HCT116 (cell line): ENCODE results near the gene TTF1. TPM values are rescaled to one million over a fixed set of nuclear protein-coding genes. Genes with fewer than 3 reads are reported as not detected.

Source experiments
- ATAC-seq: fragments of 200-7000 bp; cut with Tn5 transposase; 2 replicates; pipeline ENCODE4 v1.9.1; 2020; ENCODE audit warnings: mild to moderate bottlenecking, moderate library complexity
- BruUV-seq: library from RNA; stranded (reverse); fragments of 400-500 nt; replicated peaks from 2 replicates; lab custom pipeline; 2021; lab: Mats Ljungman, UMichigan
- CTCF ChIA-PET: fragments of 300-600 bp; sonication (Branson Sonifier 250); formaldehyde crosslinking; loops from one replicate; lab custom pipeline; 2021; ENCODE audit warnings: antibody characterized with exemption; lab: Charles Lee
- POLR2A ChIA-PET: fragments of 300-600, 350-600 bp; sonication (Branson Sonifier 250); formaldehyde crosslinking; loops from one replicate; lab custom pipeline; 2021; ENCODE audit warnings: antibody characterized with exemption; lab: Charles Lee
- RAD21 ChIA-PET, 2 experiments: fragments of 300-600 bp; sonication (Branson Sonifier 250); formaldehyde crosslinking; loops; one replicate each; lab custom pipeline; 2023; ENCODE audit warnings: low total read pairs in 2 of 2; ENCODE audit not compliant: uncharacterized antibody in 2 of 2, unreplicated experiment in 2 of 2, low non-redundant PET in 1 of 2; lab: Charles Lee
- DNase-seq: peaks from one replicate; pipeline ENCODE4 v3.0.0-alpha.2; 2010; ENCODE audit warnings: low read depth, low spot score
- H2AFZ ChIP-seq: fragments of 200-600 bp; shearing (Covaris generic), sonication (generic); 2 replicates; pipeline ENCODE4 v1.6.1; 2017; ENCODE audit warnings: low read depth, mixed run types, mixed read lengths, antibody characterized with exemption, low read length; ENCODE audit not compliant: poor library complexity, severe bottlenecking
- H3K27ac ChIP-seq: 2 replicates; pipeline ENCODE4 v1.5.1; 2012; ENCODE audit warnings: low read depth, low read length
- H3K27me3 ChIP-seq: fragments of 200-600 bp; sonication (generic); 2 replicates; pipeline ENCODE4 v1.6.1; 2016; ENCODE audit warnings: mixed run types, low read length, mixed read lengths; ENCODE audit not compliant: insufficient read depth
- H3K36me3 ChIP-seq, 2 experiments: fragments of 200-500 bp in 1 of 2; fragments of 200-600 bp in 1 of 2; sonication (Bioruptor generic) in 1 of 2; sonication (generic) in 1 of 2; 2 replicates each; pipeline versions ENCODE4 v1.5.1 to v1.6.1; 2014 to 2016; ENCODE audit warnings: low read length in 2 of 2, inconsistent platforms in 1 of 2, mixed read lengths in 1 of 2, mixed run types in 1 of 2; ENCODE audit not compliant: insufficient read depth in 2 of 2, control insufficient read depth in 1 of 2
- H3K4me1 ChIP-seq, 2 experiments: fragments of 200-600 bp in 1 of 2; sonication (generic) in 1 of 2; 2 replicates each; pipeline versions ENCODE4 v1.5.1 to v1.6.1; 2012 to 2017; ENCODE audit warnings: low read length in 2 of 2, inconsistent platforms in 1 of 2, mild to moderate bottlenecking in 1 of 2, mixed read lengths in 1 of 2, mixed run types in 1 of 2, moderate library complexity in 1 of 2; ENCODE audit not compliant: insufficient read depth in 2 of 2, control insufficient read depth in 1 of 2
- H3K4me2 ChIP-seq: fragments of 200-600 bp; sonication (generic); 2 replicates; pipeline ENCODE4 v1.6.1; 2017; ENCODE audit warnings: mixed run types, low read length, mixed read lengths
- H3K4me3 ChIP-seq, 2 experiments: fragments of 200-600 bp in 1 of 2; sonication (generic) in 1 of 2; replicated peaks in 1 of 2; 2 replicates each; pipeline ENCODE4 v1.5.1; 2011 to 2016; ENCODE audit warnings: low read length in 2 of 2, control low read depth in 1 of 2, low read depth in 1 of 2, mild to moderate bottlenecking in 1 of 2, mixed read lengths in 1 of 2, mixed run types in 1 of 2
- H3K79me2 ChIP-seq: fragments of 200-600 bp; sonication (generic); 2 replicates; pipeline ENCODE4 v1.6.1; 2017; ENCODE audit warnings: mild to moderate bottlenecking, mixed run types, low read length, moderate library complexity, mixed read lengths; ENCODE audit not compliant: insufficient read depth
- H3K9ac ChIP-seq: fragments of 200-600 bp; sonication (generic); 2 replicates; pipeline ENCODE4 v1.6.1; 2016; ENCODE audit warnings: low read length, mixed read lengths
- H3K9me2 ChIP-seq: fragments of 200-600 bp; sonication (generic), shearing (Covaris generic); 2 replicates; pipeline ENCODE4 v1.6.1; 2017; ENCODE audit warnings: mixed run types, mild to moderate bottlenecking, moderate library complexity; ENCODE audit not compliant: insufficient read depth
- H3K9me3 ChIP-seq, 2 experiments: fragments of 200-500 bp in 1 of 2; fragments of 200-600 bp in 1 of 2; sonication (Bioruptor generic) in 1 of 2; sonication (generic) in 1 of 2; 2 replicates each; pipeline ENCODE4 v1.6.1; 2014 to 2017; ENCODE audit warnings: low read length in 2 of 2, mixed read lengths in 2 of 2, inconsistent platforms in 1 of 2, low read depth in 1 of 2, mild to moderate bottlenecking in 1 of 2, mixed run types in 1 of 2, moderate library complexity in 1 of 2; ENCODE audit not compliant: control insufficient read depth in 1 of 2, insufficient read depth in 1 of 2
- H4K20me1 ChIP-seq: fragments of 200-600 bp; sonication (generic), shearing (Covaris generic); 2 replicates; pipeline ENCODE4 v1.6.1; 2017; ENCODE audit warnings: mixed run types, mild to moderate bottlenecking, moderate library complexity; ENCODE audit not compliant: insufficient read depth
- EGR1 ChIP-seq: IDR thresholded peaks from 2 replicates; pipeline ENCODE4 v1.6.1; 2012; ENCODE audit warnings: low read depth
- EZH2 ChIP-seq: fragments of 200-600 bp; sonication (generic); IDR thresholded peaks from 2 replicates; pipeline ENCODE4 v1.6.1; 2017; ENCODE audit warnings: antibody characterized with exemption, mixed run types
- EZH2phosphoT487 ChIP-seq: fragments of 200-600 bp; IDR thresholded peaks from 2 replicates; pipeline ENCODE4 v1.6.1; 2018; ENCODE audit warnings: antibody characterized with exemption, borderline replicate concordance
- FOSL1 ChIP-seq: IDR thresholded peaks from 2 replicates; pipeline ENCODE4 v1.6.1; 2012; ENCODE audit warnings: low read depth
- JUND ChIP-seq: IDR thresholded peaks from 2 replicates; pipeline ENCODE4 v1.6.1; 2012
- POLR2A ChIP-seq: IDR thresholded peaks from 2 replicates; pipeline ENCODE4 v1.7.0; 2011; ENCODE audit warnings: borderline replicate concordance; ENCODE audit not compliant: insufficient read depth, insufficient read length; ENCODE audit errors: extremely low read depth
- RAD21 ChIP-seq: IDR thresholded peaks from 2 replicates; pipeline ENCODE4 v1.6.1; 2012; ENCODE audit warnings: low read depth, mild to moderate bottlenecking
- TCF7L2 ChIP-seq: IDR thresholded peaks from 2 replicates; pipeline ENCODE4 v1.7.0; 2011; ENCODE audit warnings: borderline replicate concordance, inconsistent platforms; ENCODE audit not compliant: insufficient read depth, insufficient read length; ENCODE audit errors: extremely low read depth
- ZFX ChIP-seq: fragments of 450-650 bp; IDR thresholded peaks from 2 replicates; pipeline ENCODE4 v1.6.1; 2017
- ZNF274 ChIP-seq: fragments of 200-500 bp; sonication (Bioruptor generic); IDR thresholded peaks from 2 replicates; pipeline ENCODE4 v1.6.1; 2014; ENCODE audit warnings: mild to moderate bottlenecking, low read depth, low read length, inconsistent platforms
- intact Hi-C: fragments of 100-400 bp; cut with micrococcal nuclease; formaldehyde crosslinking; loops from 2 replicates; pipeline ENCODE4 v1.10.0; 2022
- total RNA-seq: library from RNA; stranded (reverse); gene quantifications from one replicate; pipeline ENCODE4 v1.2.1, GENCODE V29; 2021; ENCODE audit not compliant: unreplicated experiment
- TF ChIP-seq, protein P1 (sequence below): IDR thresholded peaks from 2 replicates; pipeline ENCODE4 v1.6.1; 2012
- TF ChIP-seq, protein P2 (sequence below): IDR thresholded peaks from 2 replicates; pipeline ENCODE4 v1.6.1; 2012
- TF ChIP-seq, protein P3 (sequence below): IDR thresholded peaks from 2 replicates; pipeline ENCODE4 v1.6.1; 2011; ENCODE audit warnings: mild to moderate bottlenecking, low read length, moderate library complexity; ENCODE audit not compliant: insufficient replicate concordance; ENCODE audit errors: extremely low read depth
- TF ChIP-seq, protein P4 (sequence below), 3 experiments: fragments of 200-600 bp in 1 of 3; sonication (generic) in 1 of 3; IDR thresholded peaks in 2 of 3; conservative IDR thresholded peaks in 1 of 3; 2 replicates each; pipeline ENCODE4 v1.5.1; 2012 to 2017; ENCODE audit warnings: low read depth in 2 of 3, low read length in 2 of 3, antibody characterized with exemption in 1 of 3, borderline replicate concordance in 1 of 3, control low read depth in 1 of 3, mild to moderate bottlenecking in 1 of 3, mixed read lengths in 1 of 3, mixed run types in 1 of 3, moderate library complexity in 1 of 3; ENCODE audit not compliant: insufficient read depth in 1 of 3

Gene TTF1
- total RNA-seq, 1 experiment from 2014 or later: 14.5 TPM

DNA sequence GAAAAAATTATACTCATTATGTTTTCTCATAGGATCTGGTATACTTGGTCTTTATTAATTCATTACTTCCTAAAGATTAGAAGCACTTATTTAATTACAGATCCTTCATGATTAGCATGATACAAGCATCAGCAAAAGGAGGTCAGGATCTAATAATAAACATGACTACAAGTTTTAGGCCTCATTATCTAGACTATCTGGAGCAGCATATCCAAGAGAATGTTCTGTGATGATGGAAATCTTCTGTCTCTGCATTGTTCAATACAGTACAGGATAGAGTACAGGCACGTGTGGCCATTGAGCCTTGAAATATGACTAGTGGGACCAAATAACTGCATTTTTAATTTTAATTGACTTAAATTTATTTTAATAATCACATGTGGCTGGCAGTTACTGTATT lies 73.1 kb downstream of the TTF1 start (continued):
- TF ChIP-seq, protein P1, sequence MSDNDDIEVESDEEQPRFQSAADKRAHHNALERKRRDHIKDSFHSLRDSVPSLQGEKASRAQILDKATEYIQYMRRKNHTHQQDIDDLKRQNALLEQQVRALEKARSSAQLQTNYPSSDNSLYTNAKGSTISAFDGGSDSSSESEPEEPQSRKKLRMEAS: no peak
- TF ChIP-seq JUND (no peak), ZNF274 (no peak)

DNA sequence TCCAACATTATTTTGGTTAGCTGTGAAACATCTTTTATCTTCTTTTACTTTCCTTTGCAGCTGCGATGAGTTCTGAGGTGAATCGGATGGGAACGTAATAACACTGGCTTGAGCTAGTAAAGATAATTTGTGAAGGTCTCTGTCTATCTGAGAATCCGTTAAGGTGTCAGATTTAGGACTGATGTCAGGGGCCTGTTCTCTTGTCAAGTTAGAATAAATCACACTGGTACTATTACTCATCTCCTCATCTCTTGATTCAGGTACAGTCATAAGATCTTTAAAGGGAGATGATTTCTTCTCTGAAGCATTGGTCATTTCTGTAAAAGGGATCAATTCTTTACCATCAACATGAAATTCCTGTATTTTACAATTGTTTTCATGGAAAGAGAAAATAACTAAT lies 78.1 kb downstream of the TTF1 start:
- H3K27ac ChIP-seq: no peak overlapping the region
- RAD21 ChIA-PET: no interaction called here
- H2AFZ ChIP-seq: no peak overlapping the region
- H4K20me1 ChIP-seq: no peaks in the 10 kb centered on the region
- POLR2A ChIA-PET: no interaction called here
- TF ChIP-seq EGR1 (no peak), ZNF274 (no peak), RAD21 (no peak), ZFX (no peak), EZH2 (no peak)
- TF ChIP-seq, protein P1: no peak
- TF ChIP-seq, protein P2, sequence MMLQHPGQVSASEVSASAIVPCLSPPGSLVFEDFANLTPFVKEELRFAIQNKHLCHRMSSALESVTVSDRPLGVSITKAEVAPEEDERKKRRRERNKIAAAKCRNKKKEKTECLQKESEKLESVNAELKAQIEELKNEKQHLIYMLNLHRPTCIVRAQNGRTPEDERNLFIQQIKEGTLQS: no peak
- H3K9me3 ChIP-seq: no peaks in the 10 kb centered on the region
- H3K9me2 ChIP-seq: no peaks in the 10 kb centered on the region
- H3K4me1 ChIP-seq: no peaks in the 10 kb centered on the region
- DNase-seq (no peak), ATAC-seq (no peak)
- H3K9ac ChIP-seq: no peak overlapping the region
- BruUV-seq: TSS peak; percentile 13
- H3K79me2 ChIP-seq: peaks cover 11% of the 10 kb centered on the region; the same call in 1 of the 2 replicates
- intact Hi-C loops: no loop called here
- CTCF ChIA-PET: no interaction called here
- H3K4me2 ChIP-seq: no peak overlapping the region
- H3K4me3 ChIP-seq: no peak overlapping the region
- no peaks in the 10 kb centered on the region for H3K27me3 ChIP-seq
- H3K36me3 ChIP-seq: peaks cover 41 to 60% of the 10 kb centered on the region in 2 experiments

DNA sequence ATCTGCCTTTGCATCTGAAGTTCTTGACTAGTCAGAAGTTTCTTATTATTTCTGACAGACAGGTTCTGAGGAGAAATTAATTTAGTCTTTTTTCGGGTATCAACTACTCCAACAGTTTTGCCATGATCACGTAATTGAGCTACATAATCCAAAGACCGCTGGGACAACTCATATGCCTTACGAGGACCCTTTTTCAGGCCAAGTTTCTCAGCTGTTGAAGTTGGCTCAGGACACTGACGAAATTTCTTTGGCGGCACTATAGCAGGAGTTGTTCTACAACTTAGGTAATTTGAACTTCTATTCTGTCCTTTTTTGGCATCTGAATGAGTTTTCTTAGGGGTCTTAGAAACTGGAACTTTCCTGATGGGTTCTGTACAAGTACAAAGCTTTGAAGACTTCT lies 79.1 kb downstream of the TTF1 start:
- Histone ChIP-seq H3K9me2 (no peaks in the 10 kb centered on the region), H3K4me3 (no peak overlapping the region), H3K4me2 (no peak overlapping the region), H4K20me1 (no peaks in the 10 kb centered on the region), H3K36me3 (peaks cover 40 to 63% of the 10 kb centered on the region in 2 experiments), H3K79me2 (peaks cover 20% of the 10 kb centered on the region), H2AFZ (no peak overlapping the region), H3K27ac (no peak overlapping the region), H3K27me3 (no peaks in the 10 kb centered on the region), H3K9me3 (no peaks in the 10 kb centered on the region), H3K4me1 (no peaks in the 10 kb centered on the region), H3K9ac (no peak overlapping the region)
- ChIA-PET POLR2A (no interaction called here), CTCF (no interaction called here), RAD21 (no interaction called here)
- no TSS peak for BruUV-seq
- DNase-seq (no peak), ATAC-seq (no peak)
- intact Hi-C loops: no loop called here
- no peak for TF ChIP-seq FOSL1
- no peak for TF ChIP-seq POLR2A
- TF ChIP-seq EZH2phosphoT487: no peak
- TF ChIP-seq, protein P1: no peak
- TF ChIP-seq, protein P3, sequence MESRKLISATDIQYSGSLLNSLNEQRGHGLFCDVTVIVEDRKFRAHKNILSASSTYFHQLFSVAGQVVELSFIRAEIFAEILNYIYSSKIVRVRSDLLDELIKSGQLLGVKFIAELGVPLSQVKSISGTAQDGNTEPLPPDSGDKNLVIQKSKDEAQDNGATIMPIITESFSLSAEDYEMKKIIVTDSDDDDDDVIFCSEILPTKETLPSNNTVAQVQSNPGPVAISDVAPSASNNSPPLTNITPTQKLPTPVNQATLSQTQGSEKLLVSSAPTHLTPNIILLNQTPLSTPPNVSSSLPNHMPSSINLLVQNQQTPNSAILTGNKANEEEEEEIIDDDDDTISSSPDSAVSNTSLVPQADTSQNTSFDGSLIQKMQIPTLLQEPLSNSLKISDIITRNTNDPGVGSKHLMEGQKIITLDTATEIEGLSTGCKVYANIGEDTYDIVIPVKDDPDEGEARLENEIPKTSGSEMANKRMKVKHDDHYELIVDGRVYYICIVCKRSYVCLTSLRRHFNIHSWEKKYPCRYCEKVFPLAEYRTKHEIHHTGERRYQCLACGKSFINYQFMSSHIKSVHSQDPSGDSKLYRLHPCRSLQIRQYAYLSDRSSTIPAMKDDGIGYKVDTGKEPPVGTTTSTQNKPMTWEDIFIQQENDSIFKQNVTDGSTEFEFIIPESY: no peak
- TF ChIP-seq JUND: no peak
- TF ChIP-seq, protein P4, sequence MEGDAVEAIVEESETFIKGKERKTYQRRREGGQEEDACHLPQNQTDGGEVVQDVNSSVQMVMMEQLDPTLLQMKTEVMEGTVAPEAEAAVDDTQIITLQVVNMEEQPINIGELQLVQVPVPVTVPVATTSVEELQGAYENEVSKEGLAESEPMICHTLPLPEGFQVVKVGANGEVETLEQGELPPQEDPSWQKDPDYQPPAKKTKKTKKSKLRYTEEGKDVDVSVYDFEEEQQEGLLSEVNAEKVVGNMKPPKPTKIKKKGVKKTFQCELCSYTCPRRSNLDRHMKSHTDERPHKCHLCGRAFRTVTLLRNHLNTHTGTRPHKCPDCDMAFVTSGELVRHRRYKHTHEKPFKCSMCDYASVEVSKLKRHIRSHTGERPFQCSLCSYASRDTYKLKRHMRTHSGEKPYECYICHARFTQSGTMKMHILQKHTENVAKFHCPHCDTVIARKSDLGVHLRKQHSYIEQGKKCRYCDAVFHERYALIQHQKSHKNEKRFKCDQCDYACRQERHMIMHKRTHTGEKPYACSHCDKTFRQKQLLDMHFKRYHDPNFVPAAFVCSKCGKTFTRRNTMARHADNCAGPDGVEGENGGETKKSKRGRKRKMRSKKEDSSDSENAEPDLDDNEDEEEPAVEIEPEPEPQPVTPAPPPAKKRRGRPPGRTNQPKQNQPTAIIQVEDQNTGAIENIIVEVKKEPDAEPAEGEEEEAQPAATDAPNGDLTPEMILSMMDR (IDR thresholded peaks at IDR 0.05 in 2 of 3, conservative IDR thresholded peaks at IDR 0.05 in 1 of 3; ENCODE audit: borderline replicate concordance in 1 of 3, insufficient read depth in 1 of 3, low read depth in 2 of 3, low read length in 2 of 3): no peak
- TF ChIP-seq TCF7L2: no peak
